H7 (cell line): Measurements from ENCODE around the gene DUSP9. TPM values are rescaled to one million over a fixed set of nuclear protein-coding genes. Genes with fewer than 3 reads are reported as not detected.

ENCODE experiments used
- total RNA-seq: library from RNA; depleted of rRNA; stranded (reverse); fragments of >200 nt; shearing (Covaris generic); gene quantifications from 2 replicates; pipeline ENCODE4 v1.2.3, GENCODE V29; 2014; rRNA removed

The DUSP9 gene
- total RNA-seq, 1 experiment from 2014 or later: 2.3 TPM

Other genes starting within 250 kb of the DUSP9 start
- gene PNMA6E, start 245.9 kb upstream of the DUSP9 start, total RNA-seq: not detected in 2 replicates
- gene ZFP92, start 235.7 kb upstream of the DUSP9 start, total RNA-seq: not detected in 2 replicates
- gene TREX2, start 201.1 kb upstream of the DUSP9 start, total RNA-seq: 0.11 and 1.8 TPM in 2 replicates
- 41.5 and 47.2 TPM in 2 replicates for gene HAUS7, start 176.6 kb upstream of the DUSP9 start, total RNA-seq
- 0.83 and 1.1 TPM in 2 replicates for gene BGN, start 152.2 kb upstream of the DUSP9 start, total RNA-seq
- gene ATP2B3, start 129.6 kb upstream of the DUSP9 start, total RNA-seq: not detected in 2 replicates
- gene CCNQ, start 48.1 kb upstream of the DUSP9 start, total RNA-seq: 27.0 and 30.4 TPM in 2 replicates
- gene PNCK, start 26.6 kb downstream of the DUSP9 start, total RNA-seq: 1.7 and 5.5 TPM in 2 replicates
- gene SLC6A8, start 40.7 kb downstream of the DUSP9 start, total RNA-seq: 29.4 and 40.2 TPM in 2 replicates
- gene BCAP31, start 77.2 kb downstream of the DUSP9 start, total RNA-seq: 95.0 and 176 TPM in 2 replicates
- gene ABCD1, start 77.7 kb downstream of the DUSP9 start, total RNA-seq: 12.2 and 17.1 TPM in 2 replicates
- 0.07 TPM in 1 of 2 replicates, not detected in the other for gene PLXNB3, start 117.0 kb downstream of the DUSP9 start, total RNA-seq
- not detected in 2 replicates for gene SRPK3, start 133.8 kb downstream of the DUSP9 start, total RNA-seq
- gene IDH3G, start 147.2 kb downstream of the DUSP9 start, total RNA-seq: 63.3 and 76.2 TPM in 2 replicates
- 148 and 198 TPM in 2 replicates for gene SSR4, start 147.5 kb downstream of the DUSP9 start, total RNA-seq
- 73.0 and 76.3 TPM in 2 replicates for gene PDZD4, start 183.3 kb downstream of the DUSP9 start, total RNA-seq
- 9.9 and 17.0 TPM in 2 replicates for gene L1CAM, start 239.0 kb downstream of the DUSP9 start, total RNA-seq